HG03378 (cell line): ENCODE measurements around the gene KIF26A.

Source experiments
- ATAC-seq: cut with Tn5 transposase; IDR thresholded peaks from one replicate; pipeline ENCODE4 v1.9.1; 2021; ENCODE audit warnings: mild to moderate bottlenecking, moderate library complexity; ENCODE audit not compliant: unreplicated experiment

KIF26A gene

DNA sequence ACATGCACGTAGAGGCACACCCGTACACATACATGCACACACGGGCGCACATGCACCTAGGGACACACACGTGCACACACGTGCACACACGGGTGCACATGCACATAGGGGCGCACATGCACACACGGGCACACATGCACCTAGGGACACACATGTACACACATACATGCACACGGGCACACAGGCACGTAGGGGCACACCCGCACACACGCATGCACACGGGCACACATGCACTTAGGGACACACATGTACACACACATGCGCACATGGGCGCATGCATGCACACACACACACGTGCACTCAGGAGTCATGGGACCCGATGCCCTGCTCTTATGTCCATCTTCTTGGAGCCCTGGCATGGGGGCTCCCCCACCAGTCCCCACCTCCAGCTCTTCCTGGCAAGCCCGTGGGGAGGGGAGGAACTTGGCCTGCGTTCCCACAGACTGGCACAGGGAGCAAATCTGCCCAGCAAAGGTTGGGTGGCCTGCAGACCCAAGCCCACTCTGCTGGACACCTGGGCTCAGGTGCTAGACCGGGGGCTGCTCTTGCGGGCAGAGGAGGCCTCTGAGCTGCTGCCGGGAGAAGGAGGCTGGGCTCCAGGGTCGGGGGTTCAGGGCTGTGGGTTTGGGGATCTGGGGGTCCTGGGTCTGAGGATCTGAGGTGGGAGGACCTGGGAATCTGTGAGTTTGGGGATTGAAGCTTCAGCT lies 51.4 kb downstream of the KIF26A start:
- ATAC-seq = no peak

DNA sequence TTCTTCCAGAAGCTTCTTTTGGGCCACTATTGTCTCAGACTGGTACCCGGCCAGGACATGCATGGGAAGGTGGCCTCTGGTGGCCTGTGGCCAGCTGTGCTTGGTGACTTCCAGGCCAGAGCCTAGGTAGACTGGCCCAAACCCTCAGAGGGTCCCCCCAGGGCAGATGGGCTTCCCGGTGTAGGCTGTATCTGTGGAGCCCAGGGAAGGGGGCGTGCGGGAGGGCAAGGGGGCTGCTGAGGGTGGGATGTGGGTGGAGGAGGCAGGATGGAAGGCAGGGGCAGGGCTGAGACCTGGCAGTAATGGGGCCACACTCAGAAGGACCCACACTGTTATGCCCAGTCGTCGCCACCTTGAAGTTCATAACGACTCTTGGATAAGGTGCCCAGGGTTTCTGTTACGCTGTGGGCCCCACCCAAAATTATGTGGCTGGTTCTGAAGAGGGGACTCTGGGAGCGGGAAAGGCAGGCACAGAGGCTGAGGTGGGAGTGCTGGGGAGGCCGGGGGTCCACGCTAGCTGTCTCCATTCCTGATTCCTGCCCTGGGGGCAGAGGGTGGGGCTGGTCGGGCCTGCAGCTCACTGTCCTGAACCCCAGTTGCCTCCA lies 52.1 kb downstream of the KIF26A start:
- ATAC-seq = no peak

DNA sequence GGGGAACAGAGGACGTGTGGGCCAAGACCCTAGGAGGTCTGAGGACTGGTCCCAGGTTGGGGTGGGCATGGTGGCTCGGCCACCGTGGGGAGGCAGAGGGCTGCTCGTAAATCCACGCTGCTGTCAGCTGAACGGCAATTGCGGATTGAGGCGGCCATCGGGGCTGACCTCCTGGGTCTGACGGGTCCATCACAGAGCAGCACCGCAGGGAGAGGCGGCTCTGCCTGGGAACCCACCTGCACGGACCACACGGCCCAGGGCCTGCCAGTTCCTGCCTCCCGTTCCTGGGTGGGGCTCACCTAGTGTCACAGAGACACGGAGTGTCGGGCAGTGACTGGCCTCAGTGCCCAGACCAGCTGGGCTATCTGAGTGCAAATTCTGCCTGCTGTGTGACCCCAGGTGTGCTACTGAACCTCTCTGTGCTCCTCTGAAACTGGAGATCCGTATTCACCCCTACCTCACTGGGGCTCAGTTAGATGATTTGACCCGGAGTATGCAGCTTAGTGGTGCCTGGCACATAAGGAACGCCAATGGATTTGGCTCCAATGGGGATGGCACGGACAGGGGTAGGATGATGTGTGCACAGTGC lies 53.1 kb downstream of the KIF26A start:
- ATAC-seq = no peak

DNA sequence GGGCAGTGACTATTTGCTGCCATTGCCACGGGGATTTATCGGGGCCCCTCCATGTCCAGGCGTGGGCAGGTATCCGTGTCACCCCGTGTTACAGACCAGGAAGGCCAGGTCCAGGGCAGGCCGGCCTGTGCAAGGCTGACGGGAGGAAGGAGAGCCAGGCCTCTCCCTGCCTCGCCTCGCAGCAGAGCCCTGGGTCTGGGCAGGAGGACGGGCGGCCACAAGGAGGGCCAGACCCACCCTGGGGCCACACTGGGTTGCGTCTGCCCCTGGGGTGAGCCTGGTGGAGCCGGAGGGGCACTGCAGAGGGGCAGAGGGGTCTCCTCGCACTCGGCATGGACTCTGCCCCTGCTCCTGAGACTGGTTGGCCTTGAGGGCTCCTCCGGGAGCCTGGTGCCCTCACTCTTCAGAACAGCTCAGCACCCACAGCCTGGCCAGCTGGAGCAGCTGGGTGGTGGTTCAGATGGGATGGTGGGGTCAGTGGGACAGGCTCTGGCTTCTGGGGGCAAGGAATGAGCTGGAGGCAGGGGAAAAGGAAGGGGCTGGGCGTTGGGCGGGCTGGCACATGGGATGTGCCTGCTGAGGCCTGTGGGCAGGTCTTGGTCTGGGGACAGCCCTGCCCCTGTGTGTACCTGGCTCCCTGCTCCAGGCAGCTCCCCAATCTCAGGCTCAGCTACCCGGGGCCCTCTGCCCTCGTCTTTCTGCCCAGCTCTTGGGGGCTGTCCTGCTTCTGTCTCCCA lies 53.9 kb downstream of the KIF26A start:
- ATAC-seq = no peak

DNA sequence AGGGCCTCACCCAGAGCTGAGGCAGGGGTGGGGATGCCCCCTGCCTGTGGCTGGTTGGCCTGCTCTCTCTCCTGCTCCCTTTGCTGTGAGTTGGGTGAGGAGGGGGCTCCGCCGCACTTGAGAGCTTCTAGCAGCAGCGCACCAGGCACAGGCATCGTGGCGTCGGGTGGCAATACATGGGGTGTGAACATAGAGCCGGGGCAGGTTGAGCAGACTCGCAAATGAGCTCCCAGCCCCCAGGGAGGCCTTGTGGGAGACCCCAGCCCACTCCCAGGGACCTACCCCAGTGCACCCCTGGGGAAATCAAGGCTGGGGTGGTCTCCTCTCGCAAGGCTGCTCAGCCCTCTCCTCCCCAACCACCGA lies 54.5 kb downstream of the KIF26A start:
- ATAC-seq = no peak

DNA sequence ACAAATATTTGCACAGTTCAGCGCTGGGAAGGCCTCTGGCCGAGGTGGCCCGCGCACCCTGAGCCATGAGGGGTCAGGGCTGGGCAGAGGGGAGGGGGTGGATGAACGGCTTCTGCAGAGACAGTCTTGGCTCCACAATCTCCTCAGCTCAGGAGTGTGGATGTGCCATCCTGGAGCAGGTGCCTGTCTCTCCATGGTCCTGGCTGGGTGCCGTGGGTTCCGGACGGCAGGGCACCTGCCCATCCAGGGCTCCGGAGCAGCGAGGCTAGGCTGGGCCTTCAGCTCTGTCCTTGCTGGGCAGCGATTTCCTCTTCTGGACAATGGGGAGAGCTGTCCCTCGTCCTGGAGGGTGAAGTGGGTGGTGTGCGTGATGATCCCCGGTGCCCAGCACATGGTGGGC lies 55.6 kb downstream of the KIF26A start:
- ATAC-seq = no peak

DNA sequence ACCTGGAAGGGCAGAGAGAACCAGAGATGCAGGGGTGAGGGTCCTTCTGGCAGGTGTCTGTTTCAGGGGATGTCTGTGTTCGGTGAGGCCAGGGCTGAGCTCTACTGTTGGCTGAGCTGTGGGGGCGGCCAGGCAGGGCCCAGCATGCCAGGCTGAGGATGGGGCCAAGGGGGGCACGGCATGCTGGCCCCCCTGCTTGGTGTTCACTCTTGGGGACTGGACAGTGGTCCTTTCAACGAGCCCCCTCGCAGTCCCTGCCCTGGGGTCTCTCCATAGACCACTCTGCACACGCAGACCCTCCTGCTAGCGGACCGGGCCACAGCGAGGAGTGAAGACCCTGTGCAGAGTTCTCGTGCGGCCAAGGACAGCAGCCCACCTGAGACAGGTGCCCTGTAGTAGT lies 56.3 kb downstream of the KIF26A start:
- ATAC-seq = no peak

DNA sequence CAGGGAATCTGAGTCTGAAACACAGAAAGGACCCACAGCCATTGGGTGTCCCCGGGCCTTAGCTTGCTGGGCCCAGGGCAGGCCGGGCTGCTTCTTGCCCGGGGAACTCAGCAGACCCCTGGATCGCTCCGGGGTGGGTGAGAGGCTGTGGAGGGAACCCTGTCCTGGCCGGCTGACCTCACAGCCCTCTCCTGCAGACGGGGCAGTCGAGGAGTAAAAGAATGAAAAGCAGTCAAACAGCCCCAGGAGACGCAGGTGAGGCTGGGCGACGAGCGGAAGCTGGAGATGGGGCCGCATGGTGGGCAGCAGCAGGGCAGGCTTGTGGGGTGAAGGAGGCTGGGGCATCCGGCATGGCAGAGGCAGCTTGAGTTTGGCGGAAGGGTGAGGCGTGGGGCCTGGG lies 57.0 kb downstream of the KIF26A start:
- no peak for ATAC-seq

DNA sequence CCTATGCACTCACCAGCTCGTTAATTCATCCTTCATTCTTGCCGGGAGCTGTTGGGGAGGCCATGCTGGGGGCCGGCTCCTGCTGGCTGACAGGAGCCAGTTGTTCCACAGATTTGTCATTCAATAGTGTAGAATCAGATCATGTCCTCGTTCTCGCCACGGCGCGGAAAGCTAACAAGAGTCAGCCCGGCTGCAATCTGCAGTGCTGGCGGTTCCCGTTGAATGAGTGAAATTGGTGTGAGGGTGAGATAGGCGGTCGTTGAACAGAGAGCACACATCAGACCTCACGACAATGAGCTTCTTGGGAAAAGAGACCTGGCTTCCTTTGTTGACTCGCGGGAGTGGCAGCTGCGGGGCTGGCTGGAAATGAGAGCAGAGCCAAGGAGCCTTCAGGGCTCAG lies 57.5 kb downstream of the KIF26A start:
- ATAC-seq = no peak

DNA sequence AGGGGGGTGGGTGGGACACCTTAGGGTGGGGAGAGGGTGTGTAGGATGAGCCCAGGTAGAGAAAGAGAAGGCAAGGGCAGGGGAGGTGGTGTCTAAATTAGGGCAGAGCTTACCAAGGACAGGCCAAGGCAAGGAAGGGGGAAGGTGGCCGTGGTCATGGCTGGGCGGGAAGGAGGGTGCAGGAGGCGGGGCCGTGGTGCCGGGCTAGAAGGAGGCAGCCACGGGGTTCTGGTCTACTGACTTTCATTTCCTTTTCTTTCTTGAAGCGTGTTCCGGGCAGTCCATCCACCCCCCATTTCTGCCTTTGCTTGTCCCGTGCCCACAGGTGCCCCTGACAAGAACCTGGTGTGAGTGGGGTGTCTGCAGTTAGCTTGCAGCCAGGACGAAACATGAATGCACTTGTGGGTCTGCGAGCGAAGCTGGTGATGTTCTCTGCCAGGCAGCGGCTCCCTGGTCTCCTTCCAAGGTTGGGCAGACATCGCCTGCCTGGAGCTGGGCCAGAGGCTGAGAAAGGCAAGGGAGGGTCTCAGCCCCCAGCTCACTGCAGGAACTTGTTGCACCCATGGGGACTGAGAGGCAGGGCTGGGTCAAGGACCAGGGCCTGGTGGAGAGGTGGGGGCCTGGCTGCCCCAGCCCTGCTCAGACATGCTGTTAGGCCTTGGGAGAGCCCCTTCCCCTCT lies 58.2 kb downstream of the KIF26A start:
- no peak for ATAC-seq

DNA sequence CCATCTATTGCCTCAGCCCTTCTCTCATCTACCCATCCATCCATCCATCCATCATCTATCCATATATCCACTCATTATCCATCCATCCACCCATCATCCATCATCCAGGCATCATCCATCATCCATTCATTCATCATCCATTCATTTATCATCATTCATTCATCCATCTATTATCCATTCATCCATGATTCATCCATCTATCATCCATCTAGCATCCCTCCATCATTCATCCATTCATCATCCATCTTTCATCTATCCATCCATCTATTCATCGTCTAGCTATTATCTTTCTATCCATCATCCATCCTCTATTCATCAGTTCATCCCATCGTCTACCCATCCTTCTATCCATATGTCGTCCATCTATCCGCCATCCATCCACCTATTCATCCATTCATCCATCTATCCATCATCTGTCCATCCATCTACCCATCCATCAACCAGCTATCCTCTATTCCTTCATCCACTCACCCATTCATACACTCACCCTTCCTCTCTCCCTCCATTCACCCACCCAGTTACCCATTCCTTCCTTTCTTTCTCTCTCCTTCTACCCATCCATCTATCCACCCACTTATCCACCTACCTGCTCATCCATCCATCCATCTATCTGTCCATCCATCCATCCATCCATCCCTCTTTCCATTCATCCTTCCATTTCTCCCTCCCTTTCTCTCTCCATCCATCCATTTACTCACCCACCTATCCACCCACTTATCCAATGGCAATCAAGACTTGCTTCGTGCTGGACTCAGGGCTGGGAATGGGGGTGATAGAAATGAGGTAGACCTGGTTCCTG lies 59.3 kb downstream of the KIF26A start:
- ATAC-seq = no peak

DNA sequence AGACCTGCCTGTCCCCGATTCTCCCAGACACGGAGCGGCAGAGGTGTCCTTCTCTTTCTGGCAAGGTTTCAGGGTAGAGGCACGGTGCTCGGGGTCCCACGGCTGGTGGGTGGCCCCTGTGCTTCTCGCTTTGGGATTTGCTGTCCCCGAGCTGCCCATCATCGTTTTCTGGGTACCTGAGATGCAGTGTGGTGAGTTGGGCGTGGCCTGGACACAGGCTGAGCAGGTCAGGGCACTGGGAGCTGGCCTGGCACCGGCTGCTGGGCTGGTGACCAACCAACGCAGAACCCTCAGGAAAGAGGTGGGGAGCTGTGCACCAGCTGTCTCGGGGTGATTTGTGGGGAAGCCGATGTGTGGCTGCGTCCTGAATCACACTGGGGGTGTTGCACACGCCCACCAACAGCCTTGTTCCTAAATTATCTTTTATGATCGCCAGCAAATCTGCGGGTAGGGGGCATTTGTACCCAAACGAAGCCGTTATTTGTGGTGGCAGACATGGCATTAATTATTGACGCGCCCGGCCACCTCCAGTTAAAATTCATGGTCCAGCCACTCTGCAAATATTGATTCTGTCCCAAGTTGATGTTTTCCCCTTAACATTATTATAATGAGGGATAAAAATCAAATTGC lies 61.0 kb downstream of the KIF26A start:
- ATAC-seq = no peak

DNA sequence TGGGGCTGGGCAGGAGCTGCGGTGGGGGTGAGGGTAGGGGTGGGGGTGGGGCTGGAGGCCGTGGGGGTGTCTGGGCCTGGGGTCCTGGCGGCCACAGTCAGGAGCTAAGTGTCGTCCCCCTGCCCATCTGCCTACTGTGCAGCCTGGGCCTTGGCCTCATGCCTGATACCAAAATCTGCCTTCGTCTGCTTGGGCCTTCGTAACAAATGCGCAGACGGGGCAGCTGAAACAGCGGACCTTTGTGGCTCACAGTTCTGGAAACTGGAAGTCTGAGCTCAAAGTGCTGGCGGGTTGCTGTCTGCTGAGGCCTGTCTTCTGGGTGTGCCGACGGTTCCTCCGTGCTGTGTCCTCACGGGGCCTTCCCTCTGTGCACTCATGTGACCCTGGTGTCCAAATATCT lies 61.7 kb downstream of the KIF26A start:
- no peak for ATAC-seq

DNA sequence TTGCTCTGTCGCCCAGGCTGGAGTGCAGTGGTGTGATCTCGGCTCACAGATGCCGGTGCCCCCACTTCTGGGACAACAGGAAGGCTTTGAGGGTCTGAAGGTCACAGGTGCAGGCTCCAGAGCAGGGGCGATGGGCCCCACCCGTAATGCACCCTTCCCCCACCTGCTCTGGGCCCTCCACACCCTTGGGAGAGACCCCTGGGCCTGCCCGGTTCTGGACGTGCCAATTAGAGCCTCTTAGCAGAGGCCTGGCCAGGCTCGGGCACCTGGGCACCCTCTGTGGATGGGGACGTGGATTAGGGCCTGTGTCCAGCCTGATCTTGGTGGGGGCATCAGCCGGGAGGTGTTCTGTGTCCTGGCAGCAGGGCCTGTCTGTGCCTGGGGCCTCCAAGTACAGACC lies 62.2 kb downstream of the KIF26A start:
- no peak for ATAC-seq

DNA sequence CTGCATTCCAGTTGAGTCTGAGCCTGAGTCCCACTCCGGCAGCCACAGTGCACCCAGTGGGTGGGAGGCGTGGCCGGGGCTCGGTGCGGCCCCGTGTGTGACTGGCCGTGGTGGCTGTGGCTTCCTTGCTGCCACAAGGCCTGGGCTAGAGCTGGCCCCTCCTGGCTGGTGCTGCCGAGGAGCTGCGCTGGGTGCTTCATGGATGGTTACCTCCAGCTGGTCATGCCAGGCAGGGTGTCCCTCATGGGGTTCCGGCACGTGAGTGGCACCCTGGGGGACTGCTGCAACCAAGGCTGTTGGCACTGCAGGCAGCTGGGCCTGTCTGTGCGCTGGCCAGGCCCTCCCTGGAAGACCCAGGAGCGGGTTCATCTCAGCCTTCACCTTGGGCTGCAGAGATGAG lies 62.7 kb downstream of the KIF26A start:
- no peak for ATAC-seq

DNA sequence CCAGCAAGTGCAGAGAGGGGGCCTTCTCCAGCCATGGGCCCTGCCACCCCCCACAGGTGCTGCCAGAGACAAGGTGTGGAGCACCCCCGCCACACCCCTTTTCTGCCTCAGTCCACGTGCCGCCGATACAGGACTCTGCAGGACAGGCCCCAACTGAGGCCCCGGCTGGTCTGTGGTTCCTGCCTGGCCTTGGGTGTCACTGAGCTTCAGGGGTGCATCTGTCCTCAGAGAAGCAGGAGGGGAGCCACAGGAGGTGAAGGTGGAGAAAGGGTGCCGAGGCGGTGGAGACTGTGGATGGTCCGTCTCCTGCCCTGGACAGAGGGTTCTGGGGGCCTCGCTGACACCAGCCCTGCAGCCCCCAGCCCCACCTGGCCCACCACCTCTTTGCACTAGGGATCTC lies 63.1 kb downstream of the KIF26A start:
- ATAC-seq = no peak

DNA sequence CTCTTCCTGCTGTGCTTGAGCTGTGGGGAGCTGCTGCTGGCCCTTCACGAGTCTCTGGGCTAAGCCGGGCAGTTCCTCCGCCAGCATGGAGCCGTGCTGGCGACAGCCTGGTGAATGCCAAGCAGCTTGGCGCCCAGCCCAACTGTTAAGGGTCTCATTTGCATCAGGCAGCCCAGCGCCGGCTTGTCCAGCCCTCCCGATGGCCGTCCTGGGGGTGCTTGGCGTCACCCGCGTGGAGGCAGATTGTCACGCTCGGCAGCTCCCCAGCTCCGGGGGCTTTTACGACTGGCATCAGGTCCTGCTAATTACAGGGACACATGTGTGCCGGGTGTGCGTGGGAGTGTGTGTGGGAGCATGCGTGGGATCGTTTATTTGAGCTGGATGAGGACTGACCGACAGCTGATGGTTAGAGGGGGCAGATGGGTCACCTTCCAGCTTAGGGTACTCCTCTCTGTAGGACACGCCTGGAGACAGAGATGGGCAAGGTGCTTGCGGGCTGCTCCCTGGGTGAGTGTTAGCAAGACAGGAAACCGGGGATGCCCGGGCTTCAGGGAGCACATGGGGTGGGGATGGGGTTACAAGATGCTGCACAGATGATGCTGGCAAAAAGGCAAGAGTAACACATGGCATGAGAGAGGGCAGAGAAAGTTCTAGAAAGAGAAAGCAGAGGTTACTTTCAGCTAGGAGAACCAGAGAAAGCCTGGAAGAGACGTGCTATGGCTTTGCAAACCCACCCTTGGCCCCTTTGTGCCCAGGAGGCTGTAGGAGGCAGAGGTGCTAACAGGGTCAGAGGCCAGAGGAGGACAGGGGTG lies 64.1 kb downstream of the KIF26A start:
- ATAC-seq = no peak

DNA sequence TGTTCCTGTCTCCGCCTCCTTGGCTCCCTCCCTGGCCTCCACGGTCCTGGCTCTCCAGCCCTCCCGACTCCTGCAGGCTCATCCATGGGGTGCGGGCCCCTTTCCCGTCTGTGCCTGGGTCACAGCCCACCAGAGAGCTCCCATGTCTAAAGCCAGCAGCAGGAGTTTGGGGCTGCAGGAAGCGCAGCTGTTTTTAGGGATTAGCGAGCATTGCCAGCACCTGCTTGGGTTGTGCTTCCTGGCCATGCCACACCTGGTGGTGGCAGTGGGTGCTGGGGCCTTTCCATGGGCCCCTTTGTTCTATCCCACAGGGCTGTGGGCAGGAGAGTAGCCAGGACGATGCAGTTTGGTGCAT lies 64.7 kb downstream of the KIF26A start:
- ATAC-seq = no peak

DNA sequence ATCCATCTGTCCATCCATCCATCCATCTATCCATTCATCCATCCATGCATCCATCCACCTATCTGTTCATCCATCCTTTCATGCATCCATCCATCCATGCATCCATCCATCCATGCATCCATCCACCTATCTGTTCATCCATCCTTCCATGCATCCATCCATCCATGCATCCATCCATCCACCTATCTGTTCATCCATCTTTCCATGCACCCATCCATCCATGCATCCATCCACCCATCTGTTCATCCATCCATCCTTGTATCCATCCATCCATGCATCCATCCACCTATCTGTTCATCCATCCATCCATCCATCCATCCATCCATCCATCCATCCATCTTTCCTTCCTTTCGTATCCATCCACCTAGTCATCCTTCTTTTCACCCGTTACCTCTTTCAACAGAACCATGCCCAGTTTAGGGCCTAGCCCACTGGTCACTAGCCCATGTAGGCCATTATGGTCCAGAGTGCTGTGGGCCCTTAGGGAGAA lies 66.3 kb downstream of the KIF26A start:
- ATAC-seq = no peak
